ENCODE measurements around the gene INPP5K. TPM values are rescaled to one million over a fixed set of nuclear protein-coding genes. Genes with fewer than 3 reads are reported as not detected.
A peak's percentile ranks its signal among the peaks of the same experiment; 100 is the strongest.

The INPP5K gene
- total and polyA plus RNA-seq, 10 of the 15 experiments (the other 5 are each of a cell fraction or from before 2014, with no cell fraction given): 0.58 to 41.2 (median 23.3) TPM

DNA sequence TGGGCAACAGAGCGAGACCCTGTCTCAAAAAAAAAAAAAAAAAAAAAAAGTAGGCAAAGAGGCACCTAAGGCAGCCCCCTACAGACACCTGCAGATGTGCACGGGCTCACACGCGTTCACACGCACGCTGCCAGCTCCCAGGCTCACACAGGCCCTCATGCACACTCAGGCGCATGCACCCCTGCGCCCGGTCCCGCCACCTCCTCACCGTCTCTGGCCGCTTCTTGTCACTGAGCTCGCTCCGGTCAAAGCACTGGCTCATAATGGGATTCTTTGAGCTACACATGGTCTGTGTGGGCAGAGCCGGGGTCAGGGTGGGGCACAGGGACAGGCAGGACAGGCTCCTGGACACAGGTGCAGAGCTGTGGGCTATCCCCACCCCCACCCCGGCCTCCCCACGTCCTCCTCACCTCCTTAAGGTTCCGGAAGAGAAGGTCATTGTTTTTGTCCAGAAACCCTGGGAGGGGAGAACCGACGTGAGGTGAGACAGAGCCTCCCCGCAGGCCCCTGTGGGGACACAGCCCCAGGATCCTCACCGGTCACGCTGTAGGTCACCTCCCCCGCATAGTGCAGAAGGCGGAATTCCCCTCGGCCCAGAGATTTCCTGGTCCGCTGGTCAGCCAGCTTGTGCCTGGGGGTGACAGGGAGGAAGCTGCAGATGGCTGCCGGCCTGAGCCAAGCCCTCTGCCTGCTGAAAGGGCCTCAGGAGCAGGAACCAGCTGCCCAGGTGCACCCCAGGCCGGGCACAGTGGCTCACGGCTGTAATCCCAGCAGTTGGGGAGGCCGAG is 41.8 kb downstream of the INPP5K start (continued):
- TF ChIP-seq RUNX3 (IDR thresholded peaks at IDR 0.05; ENCODE audit: low read length) (peak; percentile 59), RELA (IDR thresholded peaks at IDR 0.05; ENCODE audit: borderline replicate concordance, partially characterized antibody) (peak; percentile 95), WRNIP1 (IDR thresholded peaks at IDR 0.05; ENCODE audit: borderline replicate concordance, low read depth, low read length) (no peak), DPF2 (IDR thresholded peaks at IDR 0.05) (peak; percentile 87), GATAD2B (conservative IDR thresholded peaks at IDR 0.05; ENCODE audit: low read depth) (peak; percentile 77), CBX3 (IDR thresholded peaks at IDR 0.05; ENCODE audit: borderline replicate concordance, low read depth) (no peak), SPI1 (IDR thresholded peaks at IDR 0.05; ENCODE audit: borderline replicate concordance, insufficient read depth, low read depth, low read length) (peak; percentile 39; the same call in 1 of the 2 replicates), SP1 (IDR thresholded peaks at IDR 0.05; ENCODE audit: low read depth, low read length) (peak; percentile 85), TCF12 (IDR thresholded peaks at IDR 0.05; ENCODE audit: low read depth, low read length) (peak; percentile 81; the same call in 1 of the 2 replicates), BHLHE40 (IDR thresholded peaks at IDR 0.05; ENCODE audit: borderline replicate concordance in 1 of 2, low read depth in 2 of 2, low read length in 1 of 2) (peak; percentile 36 to 77; a peak in 2 of 4 replicates), ATF7 (IDR thresholded peaks at IDR 0.05; ENCODE audit: low read depth) (peak; percentile 55)

DNA sequence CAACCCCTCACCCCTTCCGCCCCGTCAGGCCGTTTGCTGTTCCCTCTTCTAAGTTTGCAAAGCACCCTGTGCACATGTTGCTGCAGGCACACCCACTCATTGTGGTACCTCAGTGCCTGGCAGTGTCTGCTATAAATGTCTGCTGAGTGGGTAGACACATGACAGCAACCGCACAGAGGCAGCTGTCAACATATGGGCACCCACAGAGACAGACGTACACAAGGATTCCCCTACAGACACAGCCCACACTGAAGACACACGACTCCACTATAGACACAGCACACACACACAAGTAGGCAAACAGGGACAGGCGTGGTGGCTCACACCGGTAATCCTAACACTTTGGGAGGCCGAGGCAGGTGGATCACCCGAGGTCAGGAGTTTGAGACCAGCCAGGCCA is 42.6 kb downstream of the INPP5K start:
- Histone ChIP-seq H3K4me1 (ENCODE audit: control insufficient read depth, insufficient read depth, low read length) (peaks cover 27% of the 10 kb centered on the region), H3K79me2 (ENCODE audit: control insufficient read depth, insufficient read depth, low read length) (no peaks in the 10 kb centered on the region; the same call in 1 of the 2 replicates), H3K27ac (ENCODE audit: control insufficient read depth, insufficient read depth) (peak overlapping the region; percentile 17; the same call in 1 of the 2 replicates), H3K27me3 (replicated peaks in 1 of 2; ENCODE audit: control insufficient read depth in 2 of 2, insufficient read depth in 2 of 2, low read length in 1 of 2) (no peaks in the 10 kb centered on the region), H3K4me2 (ENCODE audit: control insufficient read depth, insufficient read depth) (peak overlapping the region; percentile 23), H3K9me3 (replicated peaks; ENCODE audit: control insufficient read depth, insufficient read depth, low read length) (no peaks in the 10 kb centered on the region; the same call in 2 of the 3 replicates), H3K4me3 (peak overlapping the region; percentile 53), H4K20me1 (ENCODE audit: control insufficient read depth, insufficient read depth) (no peaks in the 10 kb centered on the region), H3K36me3 (ENCODE audit: control insufficient read depth in 2 of 2, insufficient read depth in 2 of 2, low read length in 1 of 2) (peaks cover 3 to 21% of the 10 kb centered on the region in 2 experiments), H2AFZ (ENCODE audit: control insufficient read depth, low read depth, low read length) (no peak overlapping the region), H3K9ac (ENCODE audit: control insufficient read depth, insufficient read depth, low read length) (peak overlapping the region; percentile 35; the same call in 1 of the 2 replicates)
- POLR2A ChIA-PET: interaction anchor here (0.6 to 3.2 kb wide), 8 partner anchors 10 to 706 kb away, joined by 3 to 22 read pairs (median 4); partner anchors contain the start of gene CRK
- peak; percentile 68 for ATAC-seq
- WGBS (ENCODE audit: insufficient coverage, insufficient replicate concordance, low lambda C conversion rate, missing lambda C conversion rate): 6% methylated on average over 10 of the region's 10 CpGs
- RAD21 ChIA-PET (ENCODE audit: unreplicated experiment): interaction anchor here (0.6 to 2.3 kb wide), 11 partner anchors 11 to 242 kb away, joined by 3 to 17 read pairs (median 5); no protein-coding TSS in a partner anchor
- DNase-seq (ENCODE audit: low read depth, low spot score): peak; percentile 47
- FAIRE-seq: peak; percentile 41
- in situ Hi-C loops (cut with MboI) (no loop called here), intact Hi-C loops (cut with micrococcal nuclease; ENCODE audit: unreplicated experiment) (no loop called here)
- no TSS peak for BruUV-seq (replicated peaks)
- SMC1A ChIA-PET (ENCODE audit: uncharacterized antibody, unreplicated experiment): interaction anchor here (1.0 to 2.2 kb wide), 8 partner anchors 11 to 112 kb away, joined by 3 to 10 read pairs (median 4); partner anchors contain the start of gene INPP5K
- CTCF ChIA-PET: interaction anchor here (2.0 to 2.7 kb wide), 2 partner anchors 42 to 108 kb away, joined by 13 to 14 read pairs; partner anchors contain the start of gene INPP5K
- no peak for TF ChIP-seq KDM1A (IDR thresholded peaks at IDR 0.05; ENCODE audit: borderline replicate concordance)
- TF ChIP-seq RCOR1 (conservative IDR thresholded peaks at IDR 0.05; ENCODE audit: low read depth, low read length): no peak
- TF ChIP-seq TCF12 (IDR thresholded peaks at IDR 0.05; ENCODE audit: low read depth, low read length): peak; percentile 72; the same call in 1 of the 2 replicates
- TF ChIP-seq, protein P1, sequence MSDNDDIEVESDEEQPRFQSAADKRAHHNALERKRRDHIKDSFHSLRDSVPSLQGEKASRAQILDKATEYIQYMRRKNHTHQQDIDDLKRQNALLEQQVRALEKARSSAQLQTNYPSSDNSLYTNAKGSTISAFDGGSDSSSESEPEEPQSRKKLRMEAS (IDR thresholded peaks at IDR 0.05; ENCODE audit: low read depth, low read length): no peak
- peak; percentile 74 for TF ChIP-seq FOXK2 (IDR thresholded peaks at IDR 0.05)
- no peak for TF ChIP-seq MYB (IDR thresholded peaks at IDR 0.05; ENCODE audit: borderline replicate concordance, low read depth, low read length)
- no peak for TF ChIP-seq CHD1 (IDR thresholded peaks at IDR 0.05; ENCODE audit: low read depth, low read length)
- no peak for TF ChIP-seq NFYA (IDR thresholded peaks at IDR 0.05; ENCODE audit: borderline replicate concordance, low read depth, low read length)
- TF ChIP-seq, protein P2, sequence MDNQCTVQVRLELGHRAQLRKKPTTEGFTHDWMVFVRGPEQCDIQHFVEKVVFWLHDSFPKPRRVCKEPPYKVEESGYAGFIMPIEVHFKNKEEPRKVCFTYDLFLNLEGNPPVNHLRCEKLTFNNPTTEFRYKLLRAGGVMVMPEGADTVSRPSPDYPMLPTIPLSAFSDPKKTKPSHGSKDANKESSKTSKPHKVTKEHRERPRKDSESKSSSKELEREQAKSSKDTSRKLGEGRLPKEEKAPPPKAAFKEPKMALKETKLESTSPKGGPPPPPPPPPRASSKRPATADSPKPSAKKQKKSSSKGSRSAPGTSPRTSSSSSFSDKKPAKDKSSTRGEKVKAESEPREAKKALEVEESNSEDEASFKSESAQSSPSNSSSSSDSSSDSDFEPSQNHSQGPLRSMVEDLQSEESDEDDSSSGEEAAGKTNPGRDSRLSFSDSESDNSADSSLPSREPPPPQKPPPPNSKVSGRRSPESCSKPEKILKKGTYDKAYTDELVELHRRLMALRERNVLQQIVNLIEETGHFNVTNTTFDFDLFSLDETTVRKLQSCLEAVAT (IDR thresholded peaks at IDR 0.05): peak; percentile 45; the same call in 1 of the 2 replicates
- TF ChIP-seq RUNX3 (IDR thresholded peaks at IDR 0.05; ENCODE audit: low read length): peak; percentile 88
